Heart right ventricle (tissue), 16 donors: ENCODE measurements around the gene SGTB. TPM values are rescaled to one million over a fixed set of nuclear protein-coding genes. Genes with fewer than 3 reads are reported as not detected.

Source experiments
- ATAC-seq, 8 donors: fragments of 200-7000 bp; cut with Tn5 transposase; one replicate each; pipeline ENCODE4 v1.9.1; 2020; ENCODE audit warnings: mild to moderate bottlenecking in 8 of 8, moderate library complexity in 8 of 8, moderate number of reproducible peaks in 1 of 8
- DNase-seq, 2 donors: peaks; one replicate each; pipeline ENCODE4 v3.0.0-alpha.2; 2020
- H3K27ac ChIP-seq, 10 donors: fragments of 200-600 bp; sonication (generic) in 2 of 10; one replicate each; pipeline versions ENCODE4 v1.5.0 to v1.8.0; 2020 to 2022; ENCODE audit warnings: mild to moderate bottlenecking in 3 of 10
- H3K27me3 ChIP-seq, 7 donors: fragments of 200-600 bp; one replicate each; pipeline ENCODE4 v1.8.0; 2021 to 2022; ENCODE audit warnings: mild to moderate bottlenecking in 2 of 7
- H3K36me3 ChIP-seq, 9 donors: fragments of 200-600 bp; sonication (generic) in 1 of 9; one replicate each; pipeline versions ENCODE4 v1.5.0 to v1.8.0; 2020 to 2022; ENCODE audit warnings: mild to moderate bottlenecking in 2 of 9
- H3K4me1 ChIP-seq, 9 donors: fragments of 200-600 bp; sonication (generic) in 1 of 9; one replicate each; pipeline versions ENCODE4 v1.5.0 to v1.8.0; 2020 to 2022; ENCODE audit warnings: mild to moderate bottlenecking in 4 of 9
- H3K4me3 ChIP-seq, 10 donors: fragments of 200-600 bp; sonication (generic) in 2 of 10; one replicate each; pipeline versions ENCODE4 v1.5.0 to v1.8.0; 2020 to 2022; ENCODE audit warnings: mild to moderate bottlenecking in 7 of 10, moderate library complexity in 2 of 10
- H3K9me3 ChIP-seq, 11 donors: fragments of 200-600 bp in 10 of 11; sonication (generic) in 2 of 11; one replicate each; pipeline versions ENCODE4 v1.5.0 to v1.8.0; 2013 to 2022; ENCODE audit warnings: mild to moderate bottlenecking in 2 of 11, control low read depth in 1 of 11, moderate library complexity in 1 of 11
- CTCF ChIP-seq, 9 donors: fragments of 200-600 bp; sonication (generic) in 2 of 9; IDR thresholded peaks; one replicate each; pipeline versions ENCODE4 v1.5.0 to v1.8.0; 2021 to 2022; ENCODE audit warnings: antibody characterized with exemption in 9 of 9, mild to moderate bottlenecking in 5 of 9, moderate library complexity in 1 of 9
- WGBS, 2 donors: extraction: QIAGEN DNeasy Blood & Tissue Kit; methylation state at CpG; one replicate each; pipeline ENCODE4 v1.1.7; 2013; ENCODE audit warnings: inconsistent platforms in 1 of 2; 5-methylcytosine and 5-hydroxymethylcytosine counted together
- intact Hi-C, 10 donors: fragments of 100-400 bp; cut with DNase I; formaldehyde crosslinking; loops; one replicate each; pipeline versions ENCODE4 v1.11.1 to v1.14.2; 2022
- polyA plus RNA-seq, 2 donors: library from polyadenylated mRNA; stranded (reverse); fragments of 200-250 nt; gene quantifications; one replicate each; pipeline ENCODE4 v1.2.3, GENCODE V29; 2013
- total RNA-seq, 10 donors: library from RNA; stranded (reverse); fragmentation: NEBNext Ultra II Directional in 3 of 10; extraction: Animal tissue kit (Norgen Biotek cat#: 25700) in 3 of 10; gene quantifications; one replicate each; pipeline versions ENCODE4 v1.2.1 to v1.2.4, GENCODE V29; 2021 to 2023
- donor health status: Arrhythmogenic right ventricular cardiomyopathy.
- donor health status: ischemic (EF 13 %, LVEDD 7.1; RV severe dilation, severe dysfunction).
- donor health status: healthy with polysubstance abuse.
- donor health status: DM: no; HTN: yes; CAD: no.
- donor health status: DM: no; HTN: no; CAD: no.
- donor health status: ischemic (EF 25% LVEDD 6.9; RV normal size, moderate dysfunction).
- donor health status: ischemic (EF 25% LVEDD 5.7; RV mildly dilated, moderate dysfunction).
- donor health status: healthy.
- donor health status: DM: yes; HTN: yes; CAD: no.
- donor health status: Ischemic cardiomyopathy.
- donor health status: ischemic (EF 35%, LVEDD 5.7; RV mildly dilated, moderate dysfunction).
- donor health status: nonischemic (EF 11% LVEDD 7.7; RV severe dilation, severe dysfunction).
- donor health status: DM: yes; HTN: yes; CAD: no.
- donor health status: PGD.
- donor health status: ischemic (EF 29% LVEDD 5.4; RV normal size, mild dysfunction).
- donor health status: nonischemic (EF 23%, LVEDD 6.1; RV moderate dilation, normal function).

The SGTB gene
- total and polyA plus RNA-seq, 12 donors, result 1.5 to 9.7 (median 6.1) TPM

GRCh38 chr5:65672796-65673195, 49.1 kb downstream of the SGTB start:
- TF ChIP-seq CTCF (IDR thresholded peaks at IDR 0.05), result no peak
- Histone ChIP-seq H3K4me1 (peaks cover 0 to 10% (median 0%) of the 10 kb centered on the region in 9 donors), H3K27ac (no peak overlapping the region), H3K27me3 (no peaks in the 10 kb centered on the region), H3K4me3 (no peak overlapping the region), H3K36me3 (peaks cover 0 to 65% (median 6%) of the 10 kb centered on the region in 9 donors), H3K9me3 (no peaks in the 10 kb centered on the region)
- ATAC-seq, result no peak
- intact Hi-C loops, result no loop called here
- 86 to 100% methylated on average over 1 of the region's 1 CpG for WGBS, 2 donors
- DNase-seq, result no peak

- Histone ChIP-seq H3K9me3 (no peaks in the 10 kb centered on the region), H3K4me1 (peaks cover 0 to 5% (median 0%) of the 10 kb centered on the region in 9 donors), H3K36me3 (peaks cover 0 to 94% (median 12%) of the 10 kb centered on the region in 9 donors), H3K27me3 (no peaks in the 10 kb centered on the region), H3K27ac (no peak overlapping the region), H3K4me3 (no peak overlapping the region)
- TF ChIP-seq CTCF (IDR thresholded peaks at IDR 0.05), result no peak
- no peak for ATAC-seq
- WGBS, 2 donors, result 83 to 89% methylated on average over 7 of the region's 7 CpGs
- intact Hi-C loops, result no loop called here
- DNase-seq, result no peak
These were observed 53.2 kb downstream of the SGTB start for GRCh38 chr5:65668696-65669095.

- H3K36me3 ChIP-seq, result peaks cover 0 to 88% (median 12%) of the 10 kb centered on the region in 9 donors
These were observed 57.9 kb downstream of the SGTB start for GRCh38 chr5:65663804-65664521.

GRCh38 chr5:65654713-65655112, 67.2 kb downstream of the SGTB start:
- no peaks in the 10 kb centered on the region for H3K4me1 ChIP-seq
- H3K27ac ChIP-seq, result no peak overlapping the region
- no peak for ATAC-seq
- H3K9me3 ChIP-seq, result no peaks in the 10 kb centered on the region
- intact Hi-C loops, result no loop called here
- H3K27me3 ChIP-seq, result no peaks in the 10 kb centered on the region
- WGBS, 2 donors, result 86 to 91% methylated on average over 2 of the region's 2 CpGs
- H3K36me3 ChIP-seq, result peaks cover 0 to 82% (median 5%) of the 10 kb centered on the region in 9 donors
- DNase-seq, result no peak
- no peak overlapping the region for H3K4me3 ChIP-seq
- TF ChIP-seq CTCF (IDR thresholded peaks at IDR 0.05), result no peak

More at GRCh38 chr5:65663804-65664521, 57.9 kb downstream of the SGTB start:
- ATAC-seq, result peak in 4 of 8 donors; percentile 59 to 74 (median 61)
- TF ChIP-seq CTCF (IDR thresholded peaks at IDR 0.05), result peak in 6 of 9 donors; percentile 17 to 52 (median 34)
- DNase-seq, result no peak
- Histone ChIP-seq H3K27ac (peak overlapping the region in 1 of 10 donors; percentile 9), H3K4me3 (no peak overlapping the region), H3K4me1 (peaks cover 0 to 10% (median 0%) of the 10 kb centered on the region in 9 donors), H3K27me3 (no peaks in the 10 kb centered on the region), H3K9me3 (no peaks in the 10 kb centered on the region)
- WGBS, 2 donors, result 56 to 72% methylated on average over 1 of the region's 1 CpG
- intact Hi-C loops, result no loop called here
